ENCODE data around the gene FARP1. TPM values are rescaled to one million over a fixed set of nuclear protein-coding genes. Genes with fewer than 3 reads are reported as not detected.

FARP1 gene
- total and polyA plus RNA-seq, 7 donors: 6.9 to 96.4 (median 32.9) TPM

DNA sequence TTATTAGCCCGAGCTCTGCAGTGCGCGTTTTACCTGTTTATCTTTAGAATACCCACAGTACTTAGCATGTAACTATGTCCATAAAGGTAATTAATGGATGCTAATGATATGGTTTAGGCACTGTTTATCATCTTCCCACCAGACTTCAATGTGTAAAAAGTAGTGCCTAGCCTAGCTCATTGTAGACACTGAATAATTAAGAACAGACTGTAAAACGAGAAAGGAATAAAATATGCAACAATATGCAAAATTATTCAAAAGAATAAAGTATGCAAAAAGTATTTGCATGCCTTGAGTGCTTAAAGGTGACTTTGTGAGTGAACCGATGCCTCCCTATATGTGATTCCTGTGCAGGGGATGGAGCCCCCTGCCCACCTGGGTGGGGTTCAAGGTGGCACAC is 69.9 kb downstream of the FARP1 start:
- intact Hi-C loops (cut with DNase I): no loop called here

DNA sequence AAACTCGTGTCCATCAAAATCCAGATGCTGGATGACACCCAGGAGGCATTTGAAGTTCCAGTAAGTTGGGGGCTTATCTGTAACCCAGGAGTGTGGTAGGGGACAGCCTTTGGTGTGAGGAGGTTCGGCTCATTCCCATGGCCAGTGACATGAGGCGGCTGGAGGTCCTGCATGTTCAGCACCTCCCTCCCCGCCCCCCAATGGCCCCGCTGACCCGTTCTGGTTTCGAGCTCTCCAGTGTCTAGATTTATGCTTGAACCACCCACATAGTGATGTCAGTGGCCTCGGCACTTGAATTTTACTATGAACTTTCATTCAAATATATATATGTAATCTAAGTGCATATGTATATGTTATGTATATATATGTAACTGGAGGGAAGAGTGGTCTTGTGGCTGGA is 70.5 kb downstream of the FARP1 start:
- H3K4me3 ChIP-seq: no peak overlapping the region
- peaks cover 0 to 58% (median 30%) of the 10 kb centered on the region in 4 donors for H3K4me1 ChIP-seq
- no peaks in the 10 kb centered on the region for H3K36me3 ChIP-seq
- no peaks in the 10 kb centered on the region for H3K27me3 ChIP-seq
- no peaks in the 10 kb centered on the region for H3K9me3 ChIP-seq
- peak overlapping the region in 2 of 4 donors; percentile 67 to 68 for H3K27ac ChIP-seq
- intact Hi-C loops (cut with DNase I): no loop called here
- no peak for DNase-seq
- TF ChIP-seq EP300 (IDR thresholded peaks at IDR 0.05): no peak
- WGBS, 2 donors: 80 to 88% methylated on average over 8 of the region's 8 CpGs

More for the DNA sequence above, 69.9 kb downstream of the FARP1 start:
- H3K4me1 ChIP-seq: peaks cover 0 to 63% (median 35%) of the 10 kb centered on the region in 4 donors
- H3K36me3 ChIP-seq: no peaks in the 10 kb centered on the region
- H3K27ac ChIP-seq: peak overlapping the region in 2 of 4 donors; percentile 88 to 93
- no peak overlapping the region for H3K4me3 ChIP-seq
- WGBS, 2 donors: 86 to 88% methylated on average over 5 of the region's 5 CpGs
- no peaks in the 10 kb centered on the region for H3K9me3 ChIP-seq
- H3K27me3 ChIP-seq: no peaks in the 10 kb centered on the region
- no peak for TF ChIP-seq EP300 (IDR thresholded peaks at IDR 0.05)
- TF ChIP-seq POLR2A (IDR thresholded peaks at IDR 0.05): no peak
- TF ChIP-seq, protein P1, sequence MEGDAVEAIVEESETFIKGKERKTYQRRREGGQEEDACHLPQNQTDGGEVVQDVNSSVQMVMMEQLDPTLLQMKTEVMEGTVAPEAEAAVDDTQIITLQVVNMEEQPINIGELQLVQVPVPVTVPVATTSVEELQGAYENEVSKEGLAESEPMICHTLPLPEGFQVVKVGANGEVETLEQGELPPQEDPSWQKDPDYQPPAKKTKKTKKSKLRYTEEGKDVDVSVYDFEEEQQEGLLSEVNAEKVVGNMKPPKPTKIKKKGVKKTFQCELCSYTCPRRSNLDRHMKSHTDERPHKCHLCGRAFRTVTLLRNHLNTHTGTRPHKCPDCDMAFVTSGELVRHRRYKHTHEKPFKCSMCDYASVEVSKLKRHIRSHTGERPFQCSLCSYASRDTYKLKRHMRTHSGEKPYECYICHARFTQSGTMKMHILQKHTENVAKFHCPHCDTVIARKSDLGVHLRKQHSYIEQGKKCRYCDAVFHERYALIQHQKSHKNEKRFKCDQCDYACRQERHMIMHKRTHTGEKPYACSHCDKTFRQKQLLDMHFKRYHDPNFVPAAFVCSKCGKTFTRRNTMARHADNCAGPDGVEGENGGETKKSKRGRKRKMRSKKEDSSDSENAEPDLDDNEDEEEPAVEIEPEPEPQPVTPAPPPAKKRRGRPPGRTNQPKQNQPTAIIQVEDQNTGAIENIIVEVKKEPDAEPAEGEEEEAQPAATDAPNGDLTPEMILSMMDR (IDR thresholded peaks at IDR 0.05): no peak
- no peak for TF ChIP-seq POLR2AphosphoS5 (IDR thresholded peaks at IDR 0.05)
- DNase-seq: no peak

DNA sequence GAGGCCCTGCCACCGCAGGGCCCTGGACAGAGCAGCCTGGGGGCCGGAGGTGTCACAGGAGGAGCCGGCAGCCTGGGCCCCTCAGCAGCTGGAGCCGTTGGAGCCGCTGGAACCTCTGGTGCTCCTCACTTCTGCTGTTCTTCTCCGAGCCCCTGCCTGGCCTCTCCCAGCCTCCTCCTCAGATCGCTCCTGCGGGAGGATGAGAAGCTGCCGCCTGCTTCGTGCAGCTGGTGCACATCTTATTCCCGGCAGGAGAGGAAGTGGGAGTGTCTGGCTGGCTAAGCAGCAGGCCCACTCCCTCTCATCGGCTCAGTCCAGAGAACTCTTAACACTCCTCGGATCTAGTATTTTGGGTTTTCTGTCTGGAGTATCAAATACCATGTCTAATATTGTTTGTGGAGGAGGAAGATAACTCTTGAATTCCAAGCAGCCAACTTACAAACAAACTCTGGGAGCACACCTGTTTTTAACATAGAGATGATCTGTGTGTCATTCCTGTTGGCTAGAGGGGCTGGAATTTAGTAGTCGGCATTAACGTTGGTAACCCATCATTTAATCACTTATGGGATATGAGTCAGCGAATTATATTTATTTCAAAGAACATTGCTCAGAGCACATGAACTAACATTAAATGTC is 71.2 kb downstream of the FARP1 start:
- Histone ChIP-seq H3K4me1 (peaks cover 0 to 54% (median 28%) of the 10 kb centered on the region in 4 donors), H3K36me3 (no peaks in the 10 kb centered on the region), H3K27me3 (no peaks in the 10 kb centered on the region), H3K4me3 (peak overlapping the region in 1 of 4 donors; percentile 12), H3K9me3 (no peaks in the 10 kb centered on the region), H3K27ac (peak overlapping the region in 3 of 4 donors; percentile 10 to 68 (median 67))
- TF ChIP-seq, protein P1 (IDR thresholded peaks at IDR 0.05): no peak
- TF ChIP-seq EP300 (IDR thresholded peaks at IDR 0.05) (no peak), POLR2A (IDR thresholded peaks at IDR 0.05) (no peak), POLR2AphosphoS5 (IDR thresholded peaks at IDR 0.05) (no peak)
- WGBS, 2 donors: 51 to 69% methylated on average over 16 of the region's 16 CpGs
- DNase-seq: no peak
- intact Hi-C loops (cut with DNase I): no loop called here

DNA sequence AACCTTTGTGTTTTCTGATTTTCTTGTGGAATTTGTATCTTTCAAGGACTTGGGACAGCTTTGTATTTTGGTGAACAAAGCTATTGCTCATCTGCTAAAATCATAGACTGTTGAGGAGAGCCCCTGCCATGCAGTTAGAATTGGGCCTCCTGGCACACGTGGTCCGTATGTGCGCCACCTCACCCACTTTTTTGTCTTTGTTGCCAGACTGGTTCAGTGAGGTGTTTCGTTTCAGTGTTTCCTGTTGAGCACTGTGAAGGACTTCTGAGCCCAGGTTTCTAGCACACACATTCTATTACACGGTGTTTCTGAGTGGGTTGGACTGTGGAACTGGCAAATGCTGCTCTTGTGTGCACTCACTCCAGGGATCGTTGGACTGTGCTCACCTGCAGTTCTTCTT is 71.8 kb downstream of the FARP1 start:
- peaks cover 0 to 54% (median 28%) of the 10 kb centered on the region in 4 donors for H3K4me1 ChIP-seq
- DNase-seq: no peak
- H3K27ac ChIP-seq: peak overlapping the region in 2 of 4 donors; percentile 67 to 68
- no peak overlapping the region for H3K4me3 ChIP-seq
- WGBS, 2 donors: 19 to 67% methylated on average over 6 of the region's 6 CpGs
- no peaks in the 10 kb centered on the region for H3K9me3 ChIP-seq
- H3K27me3 ChIP-seq: no peaks in the 10 kb centered on the region
- no peak for TF ChIP-seq POLR2AphosphoS5 (IDR thresholded peaks at IDR 0.05)
- TF ChIP-seq POLR2A (IDR thresholded peaks at IDR 0.05): no peak
- TF ChIP-seq, protein P1 (IDR thresholded peaks at IDR 0.05): no peak
- TF ChIP-seq EP300 (IDR thresholded peaks at IDR 0.05): no peak
- no peaks in the 10 kb centered on the region for H3K36me3 ChIP-seq
- intact Hi-C loops (cut with DNase I): no loop called here

- Histone ChIP-seq H3K27me3 (no peaks in the 10 kb centered on the region), H3K9me3 (no peaks in the 10 kb centered on the region), H3K27ac (peak overlapping the region in 2 of 4 donors; percentile 67 to 68), H3K4me3 (no peak overlapping the region), H3K36me3 (no peaks in the 10 kb centered on the region), H3K4me1 (peaks cover 0 to 55% (median 26%) of the 10 kb centered on the region in 4 donors)
- 87 to 91% methylated on average over 6 of the region's 6 CpGs for WGBS, 2 donors
- TF ChIP-seq POLR2AphosphoS5 (IDR thresholded peaks at IDR 0.05) (no peak), POLR2A (IDR thresholded peaks at IDR 0.05) (no peak), EP300 (IDR thresholded peaks at IDR 0.05) (no peak)
- TF ChIP-seq, protein P1 (IDR thresholded peaks at IDR 0.05): no peak
- no peak for DNase-seq
- intact Hi-C loops (cut with DNase I): no loop called here
Observed at GRCh38 chr13:98215508-98215907, 72.6 kb downstream of the FARP1 start.

All from sigmoid colon (tissue), 7 donors.